ENCODE results near the gene MISP. TPM values are rescaled to one million over a fixed set of nuclear protein-coding genes. Genes with fewer than 3 reads are reported as not detected.

MISP gene
- total and polyA plus RNA-seq, 2 of the 4 experiments (the other 2 are of a cell fraction), result not detected

- H2AK5ac ChIP-seq (ENCODE audit: low read depth, low read length), result no peak overlapping the region
- H3K9ac ChIP-seq (ENCODE audit: low read depth, low read length), result no peak overlapping the region
- WGBS, 2 experiments (ENCODE audit: extremely low coverage in 2 of 2, insufficient read length in 1 of 2), result 92% methylated on average over 14 of the region's 30 CpGs; no CpG with 5 or more reads in 1 of the 2 experiments
- ChIA-PET POLR2A (ENCODE audit: unreplicated experiment) (no interaction called here), CTCF (interaction anchor here (0.6 kb wide), 1 partner anchor 65 kb away, joined by 4 read pairs; no protein-coding TSS in a partner anchor)
- no peaks in the 10 kb centered on the region for H3K27me3 ChIP-seq (ENCODE audit: control insufficient read depth, insufficient read depth, low read length)
- no peak overlapping the region for H2BK120ac ChIP-seq (ENCODE audit: low read depth, low read length)
- H3K4ac ChIP-seq (ENCODE audit: low read depth, low read length), result no peak overlapping the region
- no peak overlapping the region for H2AFZ ChIP-seq (replicated peaks; ENCODE audit: low read length, poor library complexity)
- no TSS peak for BruUV-seq (replicated peaks)
- DNase-seq (no peak), ATAC-seq (ENCODE audit: low read depth) (no peak)
- no peak overlapping the region for H3K18ac ChIP-seq (ENCODE audit: low read depth, low read length)
- dilution Hi-C loops (cut with HindIII; ENCODE audit: low sequenced_read_pairs, unreplicated experiment) (no loop called here), intact Hi-C loops (cut with micrococcal nuclease) (no loop called here), in situ Hi-C loops (cut with MboI; ENCODE audit: low sequenced_read_pairs) (no loop called here)
- no peak overlapping the region for H3K27ac ChIP-seq (ENCODE audit: insufficient read depth, low read length)
- H3K14ac ChIP-seq (replicated peaks; ENCODE audit: low read depth, low read length), result no peak overlapping the region
- TF ChIP-seq ELK1 (IDR thresholded peaks at IDR 0.05; ENCODE audit: borderline replicate concordance, low read depth, low read length) (no peak), CEBPB (IDR thresholded peaks at IDR 0.05; ENCODE audit: low read depth, low read length) (no peak), NFE2L2 (IDR thresholded peaks at IDR 0.05; ENCODE audit: low read depth, low read length) (no peak)
- H4K5ac ChIP-seq (ENCODE audit: low read depth, low read length), result no peak overlapping the region
- H3K4me1 ChIP-seq (ENCODE audit: control insufficient read depth, insufficient read depth, low read length), result no peaks in the 10 kb centered on the region
- no peak overlapping the region for H3K4me2 ChIP-seq (ENCODE audit: low read depth, low read length)
- H2BK5ac ChIP-seq (ENCODE audit: low read depth, low read length, poor library complexity, severe bottlenecking), result no peak overlapping the region
- H4K8ac ChIP-seq (ENCODE audit: low read depth in 2 of 2, low read length in 2 of 2), result no peak overlapping the region
- no peak overlapping the region for H2AK9ac ChIP-seq (replicated peaks; ENCODE audit: low read depth, low read length, poor library complexity)
- no peak overlapping the region for H2BK15ac ChIP-seq (ENCODE audit: low read depth, low read length)
- no peak overlapping the region for H2BK20ac ChIP-seq (ENCODE audit: low read depth, low read length)
- no peaks in the 10 kb centered on the region for H3K9me3 ChIP-seq (ENCODE audit: control insufficient read depth, insufficient read depth, low read length)
- H3K79me1 ChIP-seq (ENCODE audit: low read depth in 1 of 2, low read length in 2 of 2), result peaks cover 11 to 42% of the 10 kb centered on the region in 2 experiments
- H4K20me1 ChIP-seq (ENCODE audit: insufficient read depth, low read length), result peaks cover 69% of the 10 kb centered on the region
- no peak overlapping the region for H4K91ac ChIP-seq (ENCODE audit: insufficient read depth, low read depth, low read length)
- no peak overlapping the region for H3K23ac ChIP-seq (ENCODE audit: low read depth, low read length)
- no peaks in the 10 kb centered on the region for H3K9me1 ChIP-seq (ENCODE audit: insufficient read depth, low read length)
- no peak overlapping the region for H3K56ac ChIP-seq (ENCODE audit: extremely low read depth, insufficient read depth, low read length)
- H3K4me3 ChIP-seq (ENCODE audit: insufficient read depth, low read depth, low read length), result no peak overlapping the region
- peaks cover 86% of the 10 kb centered on the region for H3K36me3 ChIP-seq (ENCODE audit: control insufficient read depth, insufficient read depth, low read length)
Measured at GRCh38 chr19:810077-810855, 59.4 kb downstream of the MISP start.
